ENCODE measurements around the gene PRKCD.

GRCh38 chr3:53175613-53176540 is 14.9 kb downstream of the PRKCD start:
- TF ChIP-seq CTCF (conservative IDR thresholded peaks at IDR 0.05; ENCODE audit: low read depth, low read length) (no peak), CEBPB (IDR thresholded peaks at IDR 0.05; ENCODE audit: low read depth, low read length) (no peak), RCOR1 (IDR thresholded peaks at IDR 0.05; ENCODE audit: insufficient replicate concordance, low read length) (no peak), POLR2A (IDR thresholded peaks at IDR 0.05; ENCODE audit: low read depth, low read length) (no peak), RAD21 (IDR thresholded peaks at IDR 0.05; ENCODE audit: low read length) (no peak), ELK1 (IDR thresholded peaks at IDR 0.05; ENCODE audit: borderline replicate concordance, low read depth, low read length) (no peak), MAFK (IDR thresholded peaks at IDR 0.05; ENCODE audit: low read depth, low read length) (no peak), BHLHE40 (IDR thresholded peaks at IDR 0.05; ENCODE audit: low read depth, low read length) (no peak), RFX5 (IDR thresholded peaks at IDR 0.05; ENCODE audit: low read depth, low read length) (no peak), MXI1 (IDR thresholded peaks at IDR 0.05; ENCODE audit: borderline replicate concordance, low read depth, low read length) (no peak), MAZ (IDR thresholded peaks at IDR 0.05; ENCODE audit: borderline replicate concordance, low read depth, low read length) (no peak), USF2 (IDR thresholded peaks at IDR 0.05; ENCODE audit: low read depth, low read length) (no peak)

Measured in IMR-90 (cell line).